Common myeloid progenitor, CD34-positive (primary cell): ENCODE data around the gene MEAK7.

Experiments
- CTCF ChIA-PET: fragments of 350-600 bp; sonication (Branson Sonifier 250); formaldehyde crosslinking; loops from one replicate; lab custom pipeline; 2021; ENCODE audit warnings: antibody characterized with exemption; lab: Charles Lee
- POLR2A ChIA-PET: fragments of 350-600 bp; sonication (Branson Sonifier 250); formaldehyde crosslinking; loops from one replicate; lab custom pipeline; 2021; ENCODE audit warnings: antibody characterized with exemption; lab: Charles Lee
- DNase-seq, 3 donors: peaks; one replicate each; pipeline versions ENCODE4 v3.0.0 to v3.0.0-alpha.2; 2013
- H3K27ac ChIP-seq, 2 experiments: 1 replicate in 1 of 2; 2 replicates in 1 of 2; pipeline ENCODE4 v1.7.0; 2013; ENCODE audit warnings: inconsistent platforms in 2 of 2, low read length in 2 of 2, mild to moderate bottlenecking in 2 of 2, low read depth in 1 of 2, moderate library complexity in 1 of 2; ENCODE audit not compliant: severe bottlenecking in 2 of 2, insufficient read depth in 1 of 2, poor library complexity in 1 of 2
- H3K27me3 ChIP-seq, 5 experiments: replicated peaks in 2 of 5; 1 replicate in 3 of 5; 2 replicates in 2 of 5; pipeline versions ENCODE4 v1.6.1 to v1.7.0; 2013; ENCODE audit warnings: low read length in 4 of 5, mild to moderate bottlenecking in 2 of 5, moderate library complexity in 2 of 5, inconsistent platforms in 1 of 5; ENCODE audit not compliant: insufficient read depth in 5 of 5, control insufficient read depth in 4 of 5
- H3K36me3 ChIP-seq, 4 experiments: 1 replicate in 2 of 4; 2 replicates in 2 of 4; pipeline versions ENCODE4 v1.6.1 to v1.7.0; 2013; ENCODE audit warnings: low read length in 3 of 4, control low read depth in 1 of 4, mild to moderate bottlenecking in 1 of 4; ENCODE audit not compliant: control insufficient read depth in 4 of 4, insufficient read depth in 4 of 4
- H3K4me1 ChIP-seq, 4 experiments: 1 replicate in 3 of 4; 2 replicates in 1 of 4; pipeline versions ENCODE4 v1.6.1 to v1.7.1; 2013; ENCODE audit warnings: low read length in 3 of 4, mild to moderate bottlenecking in 3 of 4, control low read depth in 1 of 4, inconsistent platforms in 1 of 4, moderate library complexity in 1 of 4; ENCODE audit not compliant: control insufficient read depth in 4 of 4, insufficient read depth in 4 of 4; ENCODE audit errors: control extremely low read depth in 1 of 4
- H3K4me3 ChIP-seq, 7 experiments: 1 replicate in 4 of 7; 2 replicates in 3 of 7; pipeline versions ENCODE4 v1.5.1 to v1.7.0; 2013; ENCODE audit warnings: mild to moderate bottlenecking in 7 of 7, low read length in 6 of 7, moderate library complexity in 6 of 7, inconsistent platforms in 2 of 7, low read depth in 2 of 7, control low read depth in 1 of 7; ENCODE audit not compliant: insufficient read depth in 4 of 7, control insufficient read depth in 1 of 7; ENCODE audit errors: extremely low read depth in 1 of 7
- H3K9me3 ChIP-seq, 5 experiments: 1 replicate in 4 of 5; 2 replicates in 1 of 5; pipeline versions ENCODE4 v1.6.1 to v1.7.1; 2013; ENCODE audit warnings: low read length in 4 of 5, mild to moderate bottlenecking in 2 of 5, inconsistent platforms in 1 of 5, low read depth in 1 of 5, moderate library complexity in 1 of 5; ENCODE audit not compliant: control insufficient read depth in 4 of 5, insufficient read depth in 2 of 5; ENCODE audit errors: control extremely low read depth in 1 of 5
- WGBS: methylation state at CpG from one replicate; pipeline ENCODE4 v1.1.5; 2013; ENCODE audit not compliant: insufficient coverage; 5-methylcytosine and 5-hydroxymethylcytosine counted together

MEAK7 gene

GRCh38 chr16:84459533-84459894, 44.9 kb downstream of the MEAK7 start:
- Histone ChIP-seq H3K4me1 (no peaks in the 10 kb centered on the region), H3K27me3 (no peaks in the 10 kb centered on the region), H3K27ac (no peak overlapping the region), H3K4me3 (no peak overlapping the region), H3K36me3 (no peaks in the 10 kb centered on the region), H3K9me3 (no peaks in the 10 kb centered on the region)
- POLR2A ChIA-PET: no interaction called here
- WGBS: 100% methylated on average over 1 of the region's 2 CpGs
- no peak for DNase-seq
- CTCF ChIA-PET: no interaction called here

GRCh38 chr16:84458606-84459532, 45.6 kb downstream of the MEAK7 start:
- Histone ChIP-seq H3K36me3 (no peaks in the 10 kb centered on the region), H3K4me1 (no peaks in the 10 kb centered on the region), H3K27ac (no peak overlapping the region), H3K27me3 (no peaks in the 10 kb centered on the region), H3K4me3 (no peak overlapping the region), H3K9me3 (no peaks in the 10 kb centered on the region)
- CTCF ChIA-PET: no interaction called here
- POLR2A ChIA-PET: no interaction called here
- no peak for DNase-seq
- WGBS: 98% methylated on average over 33 of the region's 38 CpGs

- no peak overlapping the region for H3K4me3 ChIP-seq
- H3K4me1 ChIP-seq: no peaks in the 10 kb centered on the region
- H3K27ac ChIP-seq: no peak overlapping the region
- no peaks in the 10 kb centered on the region for H3K9me3 ChIP-seq
- no peaks in the 10 kb centered on the region for H3K36me3 ChIP-seq
- no peak for DNase-seq
- H3K27me3 ChIP-seq: no peaks in the 10 kb centered on the region
- WGBS: 98% methylated on average over 5 of the region's 9 CpGs
- ChIA-PET CTCF (no interaction called here), POLR2A (no interaction called here)
These were observed 49.4 kb downstream of the MEAK7 start for GRCh38 chr16:84455031-84455430.
